GM18858 (cell line): ENCODE results near the gene ZNF366.

Experiments used
- ATAC-seq: cut with Tn5 transposase; IDR thresholded peaks from one replicate; pipeline ENCODE4 v1.9.1; 2021; ENCODE audit not compliant: unreplicated experiment

ZNF366 gene, protein sequence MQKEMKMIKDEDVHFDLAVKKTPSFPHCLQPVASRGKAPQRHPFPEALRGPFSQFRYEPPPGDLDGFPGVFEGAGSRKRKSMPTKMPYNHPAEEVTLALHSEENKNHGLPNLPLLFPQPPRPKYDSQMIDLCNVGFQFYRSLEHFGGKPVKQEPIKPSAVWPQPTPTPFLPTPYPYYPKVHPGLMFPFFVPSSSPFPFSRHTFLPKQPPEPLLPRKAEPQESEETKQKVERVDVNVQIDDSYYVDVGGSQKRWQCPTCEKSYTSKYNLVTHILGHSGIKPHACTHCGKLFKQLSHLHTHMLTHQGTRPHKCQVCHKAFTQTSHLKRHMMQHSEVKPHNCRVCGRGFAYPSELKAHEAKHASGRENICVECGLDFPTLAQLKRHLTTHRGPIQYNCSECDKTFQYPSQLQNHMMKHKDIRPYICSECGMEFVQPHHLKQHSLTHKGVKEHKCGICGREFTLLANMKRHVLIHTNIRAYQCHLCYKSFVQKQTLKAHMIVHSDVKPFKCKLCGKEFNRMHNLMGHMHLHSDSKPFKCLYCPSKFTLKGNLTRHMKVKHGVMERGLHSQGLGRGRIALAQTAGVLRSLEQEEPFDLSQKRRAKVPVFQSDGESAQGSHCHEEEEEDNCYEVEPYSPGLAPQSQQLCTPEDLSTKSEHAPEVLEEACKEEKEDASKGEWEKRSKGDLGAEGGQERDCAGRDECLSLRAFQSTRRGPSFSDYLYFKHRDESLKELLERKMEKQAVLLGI

DNA sequence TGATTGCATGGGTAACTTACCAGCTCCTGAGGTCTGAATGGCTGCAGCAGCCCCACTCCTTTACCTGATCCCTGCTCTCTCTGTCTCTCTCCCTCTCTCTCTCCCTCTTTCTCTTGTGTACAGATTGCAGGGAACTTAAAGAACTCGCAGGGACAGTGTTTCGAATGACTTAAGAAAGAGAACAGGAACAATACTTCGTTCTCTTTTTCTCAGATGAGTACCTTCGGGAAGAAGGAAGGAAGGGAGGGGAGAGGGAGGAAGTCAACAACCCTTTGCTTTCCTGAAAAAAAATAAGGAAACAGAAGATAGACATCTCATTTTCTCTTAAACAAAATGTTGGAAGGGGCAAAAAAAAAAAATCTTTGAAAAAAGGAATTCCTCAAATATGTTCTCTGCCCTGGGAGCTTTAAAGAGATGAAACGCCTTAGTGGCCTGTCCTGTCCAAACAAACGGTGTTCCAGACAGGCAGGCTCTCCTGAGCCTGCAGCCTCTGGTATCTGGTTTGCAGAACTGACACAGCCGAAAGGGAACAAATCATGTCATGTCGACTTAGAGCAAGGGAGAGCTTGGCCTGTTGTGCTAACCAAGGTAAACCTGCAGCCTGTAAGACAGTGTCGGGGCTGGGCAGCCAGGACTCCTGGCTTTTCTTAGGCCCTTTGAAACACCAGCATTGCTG, at the start of gene ZNF366:
Gene ZNF366, minus strand, starts transcription at position 180 of the 676 bp plus-strand sequence. CDS start 45,914 bp downstream, outside the sequence.
- ATAC-seq, result no peak

DNA sequence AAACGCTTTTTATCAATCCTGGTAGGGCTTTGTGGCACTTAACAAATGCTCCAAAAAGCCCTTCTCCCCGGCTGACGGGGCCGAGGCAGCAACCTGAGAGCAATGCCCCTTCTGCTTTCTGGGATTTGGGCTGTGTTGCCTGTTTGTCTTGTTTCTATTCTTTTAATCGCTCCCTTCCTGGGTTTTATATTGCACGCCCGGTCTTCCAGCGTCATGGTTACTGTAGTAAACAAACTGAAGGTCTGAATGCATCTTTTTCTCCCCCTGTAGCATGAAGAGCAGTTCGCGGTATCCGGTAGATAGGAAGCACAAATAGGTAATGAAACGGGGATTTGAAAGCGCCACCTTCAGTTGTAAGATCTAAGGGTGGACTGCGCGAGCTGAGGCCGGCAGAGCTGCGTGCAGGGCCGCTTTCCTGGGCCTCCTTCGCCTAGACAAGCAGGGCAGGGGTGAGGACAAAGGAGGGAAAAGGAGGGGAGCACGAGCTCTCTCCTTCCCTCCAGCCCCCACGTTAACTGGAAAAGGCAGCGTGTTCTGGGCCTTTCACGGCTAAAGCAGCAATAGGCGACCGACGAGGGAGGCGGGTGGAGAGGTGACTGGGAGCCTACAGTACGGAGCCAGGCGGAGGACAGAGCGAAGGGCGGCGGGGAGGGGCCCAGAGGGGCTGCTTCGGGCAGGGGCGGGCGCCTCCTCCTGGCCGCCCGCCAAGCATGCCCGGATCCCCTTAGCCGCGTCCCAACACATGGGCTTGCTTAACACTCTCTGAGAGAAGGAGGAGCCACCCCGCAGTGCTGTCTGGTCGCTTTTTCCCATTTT, 49.3 kb upstream of the ZNF366 start:
- ATAC-seq, result no peak

DNA sequence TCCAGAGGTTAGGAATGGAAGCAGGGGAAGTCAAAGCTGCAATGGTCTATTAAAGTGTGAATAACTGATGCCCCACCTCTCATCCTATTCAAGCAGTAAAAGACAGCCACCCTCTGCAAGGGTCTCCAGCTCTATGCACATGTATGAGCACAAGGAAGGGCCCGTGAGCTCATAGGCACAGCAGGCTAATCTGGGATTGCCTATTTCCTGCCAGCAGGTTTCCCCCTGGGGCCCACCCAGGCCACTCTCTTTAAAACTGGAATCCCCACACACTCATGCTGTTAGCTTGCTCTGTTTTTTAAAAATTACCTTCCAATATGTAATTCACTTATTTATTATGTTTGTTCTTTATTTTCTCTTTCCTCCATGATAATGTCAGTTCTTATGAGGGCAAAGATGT, 48.7 kb upstream of the ZNF366 start:
- no peak for ATAC-seq

DNA sequence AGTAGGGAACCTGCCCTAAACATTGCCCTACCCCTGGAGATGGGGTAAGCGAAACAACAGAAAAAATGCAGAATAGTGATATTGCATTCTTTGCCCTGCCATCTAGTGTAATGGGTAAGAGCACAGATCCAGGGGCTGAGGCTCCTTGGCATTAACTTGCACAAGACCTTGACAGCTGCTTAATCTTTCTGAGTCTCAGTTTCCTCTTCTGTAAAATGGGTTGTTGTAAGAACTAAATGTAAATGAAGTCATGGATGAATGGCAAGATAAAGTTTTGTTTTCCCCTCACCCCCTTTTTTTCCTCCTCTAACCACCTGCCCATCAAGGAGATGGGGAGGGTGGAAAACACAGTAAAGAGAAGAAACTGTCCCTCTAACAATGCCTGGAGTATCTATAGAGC, 47.7 kb upstream of the ZNF366 start:
- no peak for ATAC-seq

DNA sequence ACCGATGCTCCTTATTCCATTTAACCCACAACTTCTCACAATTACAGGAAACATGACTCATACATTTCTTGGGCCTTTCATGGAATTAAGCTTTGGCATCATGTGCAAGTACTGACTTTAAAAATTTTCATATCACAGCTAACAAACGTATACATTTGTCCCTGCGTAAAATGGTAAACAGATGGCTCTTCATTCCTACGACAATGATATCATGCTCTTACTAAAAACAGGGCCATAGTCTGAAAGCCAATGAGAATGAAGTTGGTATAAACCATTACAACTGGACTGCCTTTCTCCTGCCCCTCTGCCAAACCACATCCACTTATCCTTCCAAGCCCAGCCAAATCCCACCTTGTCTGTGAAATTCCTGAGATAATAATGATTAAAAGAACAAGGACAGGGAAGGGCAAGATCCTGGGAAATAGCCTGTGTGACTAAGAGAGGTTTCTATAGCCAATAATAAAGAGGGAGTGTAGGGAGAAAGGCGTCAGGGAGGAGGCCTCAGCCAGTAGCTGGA, 44.9 kb upstream of the ZNF366 start:
- no peak for ATAC-seq

DNA sequence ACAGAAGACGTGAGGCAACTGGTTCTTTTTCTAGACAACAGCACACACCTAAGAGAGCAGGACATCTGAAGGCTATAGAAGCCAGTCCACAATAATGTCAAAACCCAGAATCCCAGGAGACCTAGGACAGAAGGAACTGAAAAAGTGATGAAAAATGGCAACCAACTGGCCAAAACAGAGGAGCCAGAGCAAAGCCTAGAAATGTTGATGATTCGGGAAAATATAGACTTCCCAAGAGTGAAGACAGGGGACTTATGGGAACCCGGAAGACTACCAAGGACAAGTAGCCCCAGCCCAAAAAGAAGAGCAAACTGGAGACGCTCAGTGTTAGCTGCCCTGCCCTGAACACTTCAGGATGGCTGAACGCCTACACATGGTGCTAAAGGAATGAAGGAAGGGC, 43.4 kb upstream of the ZNF366 start:
- no peak for ATAC-seq

DNA sequence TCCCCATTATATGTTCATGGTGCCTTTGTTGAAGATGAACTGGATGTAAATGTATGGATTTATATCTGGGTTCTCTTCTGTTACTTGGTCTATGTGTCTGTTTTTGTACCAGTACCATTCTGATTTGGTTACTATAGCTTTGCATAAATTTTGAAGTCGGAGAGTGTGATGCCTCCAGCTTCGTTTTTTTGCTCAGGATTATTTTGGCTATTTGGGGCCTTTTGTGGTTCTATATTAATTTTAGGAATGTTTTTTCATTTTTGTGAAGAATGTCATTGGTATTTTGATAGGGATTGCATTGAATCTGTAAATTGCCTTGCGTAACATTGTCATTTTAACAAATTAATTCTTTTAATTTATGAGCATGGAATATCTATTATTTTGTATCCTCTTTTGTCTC, 36.6 kb upstream of the ZNF366 start:
- no peak for ATAC-seq

DNA sequence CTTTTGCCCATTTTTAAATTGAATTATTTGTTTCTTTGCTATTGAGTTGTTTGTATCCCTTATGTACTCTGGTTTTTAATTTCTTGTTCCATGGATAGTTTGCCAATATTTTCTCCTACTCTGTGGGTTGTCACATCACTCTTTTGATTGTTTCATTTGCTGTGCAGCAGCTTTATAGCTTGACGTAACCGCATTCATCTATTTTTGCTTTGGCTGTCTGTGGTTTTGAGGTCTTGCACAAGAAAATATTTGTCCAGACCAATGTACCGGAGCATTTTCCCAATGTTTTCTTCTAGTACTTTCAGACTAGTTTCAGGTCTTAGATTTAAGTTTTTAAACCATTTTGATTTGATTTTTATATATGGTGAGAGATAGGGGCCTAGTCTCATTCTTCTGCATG, 36.2 kb upstream of the ZNF366 start:
- no peak for ATAC-seq

DNA sequence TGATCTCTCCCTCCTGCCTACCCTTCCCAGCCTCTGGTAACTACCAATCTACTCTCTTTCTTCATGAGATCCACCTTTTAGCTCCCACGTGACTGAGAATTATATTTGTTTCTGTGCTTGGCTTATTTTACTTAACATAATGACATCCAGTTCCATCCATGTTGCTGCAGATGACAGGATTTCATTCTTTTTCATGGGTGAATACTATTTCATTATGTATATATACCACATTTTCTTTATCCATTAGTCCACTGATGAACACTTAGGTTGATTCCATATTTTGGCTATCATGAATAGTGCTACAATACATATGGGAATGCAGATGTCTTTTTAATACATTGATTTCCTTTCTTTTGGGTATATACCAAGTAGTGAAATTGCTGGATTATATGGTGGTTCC, 35.5 kb upstream of the ZNF366 start:
- no peak for ATAC-seq

DNA sequence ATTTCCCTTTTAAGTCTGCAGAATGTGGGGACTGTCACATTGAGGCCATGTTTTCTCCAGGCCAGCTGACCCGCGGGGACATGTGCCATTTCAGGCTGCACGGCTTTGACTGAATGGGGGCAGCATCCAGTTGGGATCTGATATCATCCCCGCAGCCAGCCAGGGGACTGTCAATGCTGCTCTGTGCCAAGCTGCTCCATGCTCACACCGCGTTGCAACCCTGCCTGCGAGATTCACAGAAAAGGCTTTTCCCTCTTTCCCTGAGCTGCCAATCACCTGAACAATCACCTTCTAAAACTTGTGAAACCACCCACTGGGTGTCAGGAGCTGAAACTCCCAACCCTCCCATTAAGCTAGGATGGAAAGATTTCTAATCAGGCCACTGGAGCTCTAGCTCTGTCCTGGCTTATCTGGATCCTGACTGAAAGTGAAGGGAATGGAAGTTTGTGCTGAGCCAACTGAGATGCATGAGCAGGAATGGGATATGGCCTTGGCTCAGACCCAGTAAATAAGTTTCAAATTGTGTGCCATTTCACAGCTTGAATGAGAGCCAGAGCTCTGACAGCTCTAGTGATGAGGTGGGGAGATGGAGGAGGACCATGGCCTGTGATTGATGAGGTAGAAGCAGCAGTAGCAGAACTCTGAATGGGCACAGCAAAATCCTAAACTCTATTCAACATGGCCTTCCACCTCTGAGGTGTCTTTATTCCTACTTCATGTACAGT, 34.5 kb upstream of the ZNF366 start:
- no peak for ATAC-seq

DNA sequence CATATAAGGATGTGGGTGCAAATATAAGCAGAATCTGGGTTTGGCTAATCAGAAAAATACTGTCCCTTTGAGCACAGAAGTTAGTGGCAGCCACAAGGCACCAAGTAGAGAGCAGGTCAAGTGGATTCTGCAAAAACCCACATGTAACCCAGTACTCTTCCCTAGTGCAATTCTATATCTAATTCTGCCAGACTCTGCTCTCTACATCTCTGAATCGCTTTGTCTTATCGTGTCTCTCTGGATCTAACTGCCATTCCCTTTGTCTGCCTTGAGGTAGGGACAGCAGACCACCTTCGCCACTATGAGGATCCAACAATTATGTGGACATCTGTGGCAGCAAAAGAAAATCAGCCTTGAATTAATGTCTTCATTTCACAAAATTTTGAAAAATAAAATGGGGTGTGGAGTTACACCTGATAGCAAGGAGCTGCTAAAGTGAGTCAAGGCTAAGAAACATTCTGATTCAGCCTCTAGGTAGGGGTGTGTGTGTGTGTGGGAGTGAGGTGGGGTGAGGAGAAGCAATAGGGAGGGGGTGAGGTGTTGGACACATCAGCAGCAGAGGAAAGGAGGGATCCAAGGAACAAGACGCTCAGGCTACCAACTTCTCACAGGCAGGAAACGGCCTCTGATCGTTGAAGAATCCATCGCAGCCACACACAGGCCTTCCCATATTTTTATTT, 33.7 kb upstream of the ZNF366 start:
- ATAC-seq, result no peak

DNA sequence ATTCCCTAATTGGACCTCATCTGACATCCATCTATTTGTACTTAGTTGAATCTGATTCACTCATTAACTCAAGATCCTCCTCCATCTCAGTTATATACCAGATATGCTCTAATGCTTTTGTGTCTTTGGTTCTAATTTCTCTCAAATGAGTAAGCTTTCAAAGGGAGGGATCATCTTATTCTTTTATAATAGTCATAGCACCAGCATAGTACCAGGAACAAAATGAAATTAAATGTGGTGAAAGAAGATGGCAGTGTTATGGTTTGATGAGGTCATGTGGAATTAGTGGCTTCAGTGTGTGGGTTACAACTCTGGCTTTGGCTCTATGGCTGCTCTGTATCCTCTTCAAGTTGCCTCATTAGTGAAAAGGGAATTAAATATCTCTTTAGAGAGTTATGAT, 32.5 kb upstream of the ZNF366 start:
- no peak for ATAC-seq

DNA sequence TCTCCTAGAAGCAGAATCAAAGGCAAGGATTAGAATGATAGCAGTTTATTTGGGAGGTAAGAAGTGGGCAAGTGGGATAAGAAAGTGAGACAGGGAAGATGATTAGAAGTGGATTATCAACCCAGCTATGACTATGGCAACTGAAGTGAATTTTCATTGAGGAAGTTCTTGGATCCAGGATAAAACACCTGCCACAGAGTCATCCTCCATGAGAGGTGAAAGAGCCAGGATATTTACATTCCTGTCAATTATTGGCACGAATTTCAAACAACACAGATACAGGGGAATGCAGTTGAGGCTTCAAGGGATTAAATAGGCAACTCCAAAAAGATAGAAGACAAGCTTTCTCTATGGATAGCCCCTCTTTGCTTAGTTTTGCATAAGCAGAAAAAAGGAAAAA, 31.8 kb upstream of the ZNF366 start:
- no peak for ATAC-seq

DNA sequence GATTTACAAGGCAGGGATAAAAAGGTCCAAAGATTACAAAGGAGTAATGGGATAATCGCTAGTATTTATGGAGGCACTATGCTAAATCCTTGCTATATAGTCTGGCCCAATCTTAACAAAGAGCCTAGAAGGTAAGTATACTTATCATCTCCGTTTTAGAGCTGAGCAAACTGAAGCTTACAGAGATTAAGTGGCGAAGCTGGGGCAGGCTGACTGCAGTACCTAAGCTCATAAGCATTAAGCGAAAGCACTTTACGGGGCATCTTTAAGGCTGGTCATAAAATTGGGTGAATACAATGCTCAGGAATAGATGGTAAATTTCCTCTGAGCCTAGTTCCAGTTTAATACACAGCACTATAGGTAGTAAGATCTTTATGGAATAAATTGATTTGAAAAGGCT, 30.0 kb upstream of the ZNF366 start:
- no peak for ATAC-seq

DNA sequence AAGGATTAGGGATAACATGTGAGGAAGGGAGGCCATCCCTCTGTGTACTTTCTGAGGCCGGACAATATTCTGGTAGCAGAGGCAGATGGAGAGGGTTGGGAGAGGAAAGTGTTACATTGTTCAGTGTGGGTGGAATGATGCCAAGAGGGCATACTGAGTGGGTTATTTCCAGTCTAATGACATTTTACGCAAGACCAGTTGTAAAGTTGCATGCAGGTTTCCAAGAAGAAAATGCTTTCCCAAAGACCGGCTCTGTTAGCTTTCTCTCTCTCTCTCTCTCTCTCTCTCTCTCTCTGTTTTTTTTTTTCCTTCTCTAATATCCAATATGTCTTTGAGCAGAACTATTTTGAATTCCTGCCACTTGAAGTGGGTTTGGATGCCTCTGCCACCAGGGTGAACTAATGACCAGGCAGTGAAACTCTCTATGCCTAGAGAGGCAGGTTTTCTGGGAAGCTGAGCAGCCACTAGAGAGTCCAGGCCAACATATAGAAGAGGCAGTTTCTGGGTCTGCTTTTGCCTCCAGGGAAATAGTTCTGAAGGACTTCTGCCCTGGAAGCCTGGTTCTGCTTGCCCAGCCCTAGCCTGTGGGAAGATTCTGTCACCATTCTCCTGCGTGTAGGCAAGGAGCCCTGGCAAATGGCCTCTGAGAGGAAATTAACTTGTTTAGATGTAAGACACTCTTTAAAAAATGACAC, 24.4 kb upstream of the ZNF366 start:
- ATAC-seq, result no peak

DNA sequence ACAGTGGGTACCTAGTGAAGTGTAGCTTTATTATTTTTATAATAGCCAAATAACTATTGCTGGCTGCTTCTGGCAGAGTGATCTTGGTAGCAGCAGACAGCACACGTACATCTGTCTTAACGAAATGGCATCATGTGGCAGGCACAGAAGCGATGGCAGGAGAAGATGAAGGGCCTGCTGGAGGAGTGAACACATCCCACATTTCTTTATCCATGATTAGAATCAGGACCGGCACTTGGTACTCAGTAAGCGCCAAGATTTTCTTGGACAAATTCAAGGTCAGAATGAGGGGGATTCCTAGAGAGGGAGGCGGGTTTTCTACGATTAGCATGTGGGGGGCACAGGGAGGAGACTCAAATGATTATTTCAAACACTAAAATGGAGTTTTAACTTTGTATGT, 23.0 kb upstream of the ZNF366 start:
- no peak for ATAC-seq

DNA sequence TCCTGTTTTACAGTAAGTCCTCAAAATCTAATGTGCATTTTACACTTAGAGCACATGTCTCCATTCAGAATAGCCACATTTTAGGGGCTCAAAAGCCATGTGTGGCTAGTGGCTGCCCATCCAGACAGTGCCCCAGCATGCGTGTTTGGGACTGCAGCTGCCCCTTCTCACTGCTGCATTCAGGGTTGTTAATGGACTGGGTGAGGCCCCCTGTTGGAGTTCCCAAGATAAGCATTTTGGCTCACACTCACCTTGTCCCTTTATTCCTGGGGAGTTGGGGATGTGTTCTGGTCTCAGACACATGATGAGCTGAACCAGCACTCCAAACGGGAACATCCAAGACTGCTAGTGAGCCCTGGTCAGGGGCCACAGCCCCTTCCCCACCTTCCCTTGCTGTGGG, 22.2 kb upstream of the ZNF366 start:
- ATAC-seq, result no peak

DNA sequence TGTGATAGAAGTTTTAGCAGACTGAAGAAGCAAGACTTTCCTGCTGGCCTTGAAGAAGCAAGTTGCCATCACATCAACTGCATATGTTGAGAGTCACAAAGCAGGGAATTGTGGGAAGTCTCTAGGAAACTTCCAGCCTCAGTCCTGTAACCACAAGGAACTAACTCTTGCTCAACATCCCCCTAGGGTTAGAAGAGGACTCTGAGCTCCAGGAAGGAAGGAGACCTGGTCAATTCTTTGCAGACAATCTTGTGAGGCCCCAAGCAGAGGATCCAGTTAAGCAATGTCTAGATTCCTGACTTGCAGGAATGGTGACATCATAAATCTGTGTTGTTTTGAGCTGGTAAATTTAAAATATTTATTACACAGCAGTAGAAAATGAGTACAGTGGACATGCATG, 18.6 kb upstream of the ZNF366 start:
- ATAC-seq, result no peak

DNA sequence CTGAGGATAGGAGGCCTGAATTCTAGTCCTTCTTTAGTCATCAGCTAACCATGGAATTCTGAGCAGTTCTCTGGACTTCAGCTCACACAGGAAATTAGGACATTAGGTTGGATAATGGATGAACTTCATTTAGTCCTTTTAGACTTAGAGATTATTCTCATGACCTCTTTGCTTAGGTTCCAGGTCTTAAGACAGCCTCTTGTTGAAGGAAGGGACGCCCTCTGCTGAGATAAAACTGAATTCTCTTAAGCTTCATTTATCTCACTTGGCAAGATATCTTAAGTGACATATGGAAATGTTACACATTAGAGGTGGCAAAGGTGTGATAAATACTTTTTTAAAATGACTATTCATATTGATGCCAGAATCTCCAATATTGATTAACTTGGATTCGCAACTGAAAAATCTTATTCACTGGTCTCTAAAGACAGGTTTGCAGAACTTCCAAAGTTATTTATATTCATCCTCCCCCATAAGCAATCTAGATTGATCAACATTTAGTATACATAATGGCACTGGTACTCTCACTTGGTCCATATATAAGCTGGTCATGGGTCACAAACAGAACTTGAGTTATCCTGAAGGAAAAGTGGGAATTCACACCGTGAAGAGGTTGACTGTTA, 16.9 kb upstream of the ZNF366 start:
- no peak for ATAC-seq
